22Rv1 (cell line): ENCODE data around the gene ZNF398.
A peak's percentile ranks its signal among the peaks of the same experiment; 100 is the strongest.

Source experiments
- H3K27ac ChIP-seq: fragments of 450-650 bp; 2 replicates; pipeline ENCODE4 v1.5.1; 2017
- ZFX ChIP-seq: fragments of 450-650 bp; IDR thresholded peaks from 2 replicates; pipeline ENCODE4 v1.6.1; 2017; ENCODE audit warnings: antibody characterized with exemption, borderline replicate concordance
- TF ChIP-seq, protein P1 (sequence below): fragments of 450-650 bp; IDR thresholded peaks from 2 replicates; pipeline ENCODE4 v1.5.1; 2017; ENCODE audit warnings: mild to moderate bottlenecking

The ZNF398 gene

DNA sequence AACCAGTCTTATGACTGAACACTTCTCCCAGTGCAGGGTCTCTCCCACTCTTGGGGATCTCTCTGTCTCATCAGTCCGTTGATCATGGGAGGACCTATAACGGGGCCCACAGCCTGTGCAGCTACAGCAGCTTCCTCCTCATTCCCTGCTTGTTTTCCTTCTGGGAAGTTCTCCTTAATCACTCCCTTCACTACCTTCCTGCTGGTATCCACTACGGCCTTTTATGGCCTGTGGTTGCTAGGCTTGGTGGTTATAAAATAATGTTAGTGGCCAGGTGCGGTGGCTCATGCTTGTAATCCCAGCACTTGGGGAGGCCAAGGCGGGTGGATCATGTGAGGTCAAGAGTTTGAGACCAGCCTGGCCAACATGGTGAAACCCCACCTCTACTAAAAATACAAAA, 44.6 kb downstream of the ZNF398 start:
- H3K27ac ChIP-seq, result peak overlapping the region; percentile 71
- TF ChIP-seq ZFX, result no peak
- TF ChIP-seq, protein P1, sequence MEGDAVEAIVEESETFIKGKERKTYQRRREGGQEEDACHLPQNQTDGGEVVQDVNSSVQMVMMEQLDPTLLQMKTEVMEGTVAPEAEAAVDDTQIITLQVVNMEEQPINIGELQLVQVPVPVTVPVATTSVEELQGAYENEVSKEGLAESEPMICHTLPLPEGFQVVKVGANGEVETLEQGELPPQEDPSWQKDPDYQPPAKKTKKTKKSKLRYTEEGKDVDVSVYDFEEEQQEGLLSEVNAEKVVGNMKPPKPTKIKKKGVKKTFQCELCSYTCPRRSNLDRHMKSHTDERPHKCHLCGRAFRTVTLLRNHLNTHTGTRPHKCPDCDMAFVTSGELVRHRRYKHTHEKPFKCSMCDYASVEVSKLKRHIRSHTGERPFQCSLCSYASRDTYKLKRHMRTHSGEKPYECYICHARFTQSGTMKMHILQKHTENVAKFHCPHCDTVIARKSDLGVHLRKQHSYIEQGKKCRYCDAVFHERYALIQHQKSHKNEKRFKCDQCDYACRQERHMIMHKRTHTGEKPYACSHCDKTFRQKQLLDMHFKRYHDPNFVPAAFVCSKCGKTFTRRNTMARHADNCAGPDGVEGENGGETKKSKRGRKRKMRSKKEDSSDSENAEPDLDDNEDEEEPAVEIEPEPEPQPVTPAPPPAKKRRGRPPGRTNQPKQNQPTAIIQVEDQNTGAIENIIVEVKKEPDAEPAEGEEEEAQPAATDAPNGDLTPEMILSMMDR, result no peak

DNA sequence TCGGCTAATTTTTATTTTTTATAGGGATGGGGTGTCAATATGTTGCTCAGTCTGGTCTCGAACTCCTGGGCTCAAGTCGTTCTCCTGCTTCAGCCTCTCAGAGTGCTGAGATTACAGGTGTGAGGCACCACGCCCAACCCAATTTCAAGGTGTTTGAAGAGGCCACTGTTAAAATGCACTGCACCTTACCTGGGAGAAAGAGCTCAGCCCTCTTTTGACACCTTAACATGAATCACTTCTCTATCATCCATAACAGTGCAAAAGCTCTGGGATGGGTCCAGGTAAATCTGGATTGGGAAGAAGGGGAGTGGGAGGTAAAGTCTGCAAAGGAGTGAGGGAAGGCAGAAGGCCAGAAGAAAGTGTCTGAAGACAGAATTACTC, 47.5 kb downstream of the ZNF398 start:
- H3K27ac ChIP-seq, result peak overlapping the region; percentile 98
- TF ChIP-seq, protein P1, result no peak
- TF ChIP-seq ZFX, result no peak

DNA sequence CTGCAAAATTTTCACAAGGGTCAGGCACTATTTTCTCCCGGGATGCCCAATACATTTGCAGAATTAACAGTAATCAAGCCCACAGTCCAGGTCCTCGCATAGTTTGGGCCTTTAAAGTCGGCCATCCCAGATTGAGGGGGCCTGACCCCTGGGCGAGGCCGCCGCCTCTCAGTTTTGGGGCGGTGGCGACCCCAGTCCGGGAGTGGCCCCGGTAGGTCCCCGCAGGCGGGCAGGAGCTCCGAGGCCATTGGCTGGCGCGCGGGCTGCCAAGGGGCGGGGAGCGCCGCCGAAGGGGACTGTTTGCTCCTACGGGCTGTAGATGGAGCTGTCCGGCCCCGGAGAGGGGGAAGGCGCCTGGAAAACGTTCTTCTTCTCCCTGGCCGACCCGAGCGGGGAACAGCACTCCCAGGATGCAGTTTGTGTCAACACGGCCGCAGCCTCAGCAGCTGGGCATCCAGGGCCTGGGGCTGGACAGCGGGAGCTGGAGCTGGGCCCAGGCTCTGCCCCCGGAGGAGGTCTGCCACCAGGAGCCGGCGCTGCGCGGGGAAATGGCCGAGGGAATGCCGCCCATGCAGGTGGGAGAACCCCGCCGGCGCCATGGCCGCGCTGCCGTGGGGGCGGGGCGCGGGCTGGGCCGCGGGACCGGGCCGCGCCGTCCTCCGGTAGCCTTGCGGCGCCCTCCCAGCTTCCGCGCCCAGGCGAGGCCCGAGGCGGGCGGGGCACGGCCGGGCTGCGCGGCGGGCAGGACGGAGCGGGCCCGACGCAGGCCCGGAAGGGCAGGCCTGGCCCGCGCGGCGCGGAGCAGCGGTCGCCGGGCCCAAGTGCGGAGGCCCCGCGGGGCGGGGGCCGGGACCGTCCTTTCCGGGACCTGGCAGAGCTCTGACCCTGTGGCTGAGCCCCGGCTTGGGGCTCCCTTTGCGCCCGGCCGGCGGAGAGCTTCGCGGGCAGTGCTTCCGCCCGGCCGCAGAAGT, 48.2 kb downstream of the ZNF398 start, which contains the start of gene ZNF282:
Gene ZNF282 (plus strand): TSS at position 367 of the 971 bp plus-strand sequence. CDS start 44 bp downstream, at position 411.
- H3K27ac ChIP-seq, result peak within 1 kb of the TSS; percentile 98
- peak; percentile 85; the same call in 1 of the 2 replicates for TF ChIP-seq ZFX
- TF ChIP-seq, protein P1, result peak; percentile 95

DNA sequence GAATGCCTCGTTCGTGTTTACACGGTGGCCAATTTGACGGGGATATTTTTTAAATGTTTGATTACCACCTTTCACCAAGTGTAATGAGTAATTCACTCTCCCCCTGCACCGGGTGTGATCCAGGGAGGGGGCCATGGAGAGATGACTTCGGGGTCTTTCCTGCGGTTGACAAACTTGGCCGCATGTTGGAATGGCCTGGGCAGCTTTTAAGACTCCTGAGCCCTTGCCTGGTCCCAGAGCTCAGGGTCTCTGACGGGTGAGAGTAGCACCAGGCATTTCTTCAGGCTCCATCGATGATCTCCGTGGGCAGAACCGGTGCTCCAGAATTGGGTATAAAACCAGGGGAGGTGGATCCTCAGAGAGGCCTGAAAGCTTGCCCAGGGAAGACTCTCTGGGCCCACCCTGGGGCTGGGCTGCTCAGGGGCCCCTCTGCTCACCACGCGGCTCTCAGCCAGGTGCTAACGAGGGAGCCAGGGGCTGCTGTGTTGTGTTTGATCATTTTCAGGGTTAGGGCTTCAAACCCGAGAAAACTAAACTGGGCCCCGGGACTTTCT, 49.0 kb downstream of the ZNF398 start:
- TF ChIP-seq ZFX, result no peak
- TF ChIP-seq, protein P1, result no peak
- peak overlapping the region; percentile 98 for H3K27ac ChIP-seq

DNA sequence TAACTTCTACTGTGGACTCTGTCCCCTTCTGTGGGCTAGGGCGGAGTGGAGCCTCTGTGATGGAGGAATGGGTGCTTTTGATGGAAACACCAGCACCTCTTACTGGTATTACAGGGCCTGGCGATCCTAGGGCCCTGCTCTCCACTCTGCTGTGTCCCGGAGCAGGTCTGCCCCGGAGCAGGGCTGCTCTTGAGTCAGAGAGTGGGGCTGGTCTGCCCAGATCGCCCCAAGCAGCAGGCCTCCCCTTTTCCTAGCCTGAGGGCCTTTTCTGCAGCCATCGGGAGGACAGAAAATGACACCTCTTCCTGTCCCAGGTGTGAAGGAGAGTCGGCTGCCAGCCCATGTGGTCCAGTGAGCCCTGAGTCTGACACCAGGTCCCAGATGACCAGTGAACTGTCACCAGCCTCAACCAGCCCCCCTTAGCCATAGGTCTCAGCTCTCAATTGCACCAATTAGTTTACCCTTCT, 49.5 kb downstream of the ZNF398 start:
- peak overlapping the region; percentile 98 for H3K27ac ChIP-seq

DNA sequence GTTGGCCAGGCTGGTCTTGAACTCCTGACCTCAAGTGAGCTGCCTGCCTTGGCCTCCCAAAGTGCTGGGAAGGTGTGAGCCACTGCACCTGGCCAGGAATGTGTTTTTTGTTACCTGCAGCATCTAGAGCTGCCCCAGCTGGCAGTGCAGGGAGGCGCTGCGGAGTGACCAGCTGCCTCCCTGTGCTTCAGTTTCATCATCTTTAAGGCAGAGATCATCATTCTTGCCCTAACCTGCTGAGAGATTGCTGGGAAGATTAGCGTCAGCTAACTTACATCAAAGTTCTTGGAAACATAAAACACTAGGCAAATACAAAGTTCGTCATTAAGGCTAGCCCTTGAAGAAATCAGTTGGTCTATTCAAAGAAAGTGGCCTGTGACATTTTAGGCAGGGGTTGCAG, 50.4 kb downstream of the ZNF398 start:
- TF ChIP-seq, protein P1, result no peak
- TF ChIP-seq ZFX, result no peak
- peak overlapping the region; percentile 98 for H3K27ac ChIP-seq

More for the DNA sequence above, 49.5 kb downstream of the ZNF398 start:
- no peak for TF ChIP-seq ZFX
- TF ChIP-seq, protein P1, result no peak
